GM12891 (cell line): ENCODE measurements around the gene CALHM1.

Source experiments
- PAX5 ChIP-seq: IDR thresholded peaks from 2 replicates; pipeline ENCODE4 v1.6.1; 2011; ENCODE audit warnings: low read length, moderate library complexity, mild to moderate bottlenecking; ENCODE audit not compliant: insufficient read depth, severe bottlenecking
- POLR2A ChIP-seq: IDR thresholded peaks from 2 replicates; pipeline ENCODE4 v1.6.1; 2011; ENCODE audit warnings: low read depth, low read length, control low read depth
- POLR2AphosphoS5 ChIP-seq: IDR thresholded peaks from 2 replicates; pipeline ENCODE4 v1.6.1; 2011; ENCODE audit warnings: low read depth, low read length, control low read depth
- SPI1 ChIP-seq: IDR thresholded peaks from 2 replicates; pipeline ENCODE4 v1.6.1; 2011; ENCODE audit warnings: low read depth, low read length, control low read depth
- TAF1 ChIP-seq: IDR thresholded peaks from 2 replicates; pipeline ENCODE4 v1.6.1; 2011; ENCODE audit warnings: low read depth, low read length, control low read depth

DNA sequence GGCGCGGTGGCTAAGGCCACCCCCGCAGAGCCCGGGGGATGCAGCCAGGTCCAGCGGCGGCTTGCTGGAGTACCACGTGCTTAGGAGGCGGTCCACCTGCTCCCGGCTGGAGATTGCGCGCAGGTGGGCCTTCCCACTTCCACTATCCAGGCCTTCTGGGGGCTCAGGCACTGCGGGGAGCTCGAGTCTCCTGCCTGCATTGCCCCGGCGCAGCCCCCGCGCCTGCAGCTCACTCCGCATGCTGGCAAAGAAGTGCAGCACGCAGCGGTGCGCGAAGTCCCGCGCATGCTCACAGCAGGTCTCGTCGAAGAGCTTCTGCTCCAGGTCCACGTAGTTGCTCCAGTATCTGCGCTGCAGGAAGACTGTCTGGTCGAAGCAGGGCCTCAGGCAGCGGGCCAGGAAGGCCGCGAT, 14.6 kb upstream of the CALHM1 start:
- TF ChIP-seq POLR2A (no peak), POLR2AphosphoS5 (no peak), TAF1 (no peak), SPI1 (no peak), PAX5 (no peak)
